ENCODE data around the gene SLC5A9. TPM values are rescaled to one million over a fixed set of nuclear protein-coding genes. Genes with fewer than 3 reads are reported as not detected.

SLC5A9 gene
- polyA plus RNA-seq = 133 TPM
- long read RNA-seq, donor 1, partial matches to known transcripts = 13 of 14 reads
- long read RNA-seq, donor 1, other reads (novel, unspliced or antisense) = 0 of 14 reads
- long read RNA-seq, donor 2, partial matches to known transcripts = 40 of 44 reads
- long read RNA-seq, donor 2, other reads (novel, unspliced or antisense) = 0 of 44 reads
- long read RNA-seq, donor 3 = 0 reads
- long read RNA-seq, donor 4 = 0 reads
- long read RNA-seq, donor 5 = 0 reads
- long read RNA-seq, donor 6, transcript SLC5A9-203 (14 exons, 3,195 nt) = major isoform, 5 of 5 reads
- long read RNA-seq, donor 6, partial matches to known transcripts = 0 of 5 reads
- long read RNA-seq, donor 6, other reads (novel, unspliced or antisense) = 0 of 5 reads
- long read RNA-seq, donor 7, partial matches to known transcripts = 0 of 1 reads
- long read RNA-seq, donor 7, other reads (novel, unspliced or antisense) = 0 of 1 reads
- long read RNA-seq, donor 8, transcript SLC5A9-203 (14 exons, 3,195 nt) = major isoform, 6 of 22 reads
- long read RNA-seq, donor 8, partial matches to known transcripts = 12 of 22 reads
- long read RNA-seq, donor 8, other reads (novel, unspliced or antisense) = 0 of 22 reads
- long read RNA-seq, donor 9, partial matches to known transcripts = 11 of 21 reads
- long read RNA-seq, donor 9, other reads (novel, unspliced or antisense) = 5 of 21 reads
- long read RNA-seq, donor 10, transcript SLC5A9-203 (14 exons, 3,195 nt) = major isoform, 6 of 7 reads
- long read RNA-seq, donor 10, partial matches to known transcripts = 0 of 7 reads
- long read RNA-seq, donor 10, other reads (novel, unspliced or antisense) = 0 of 7 reads
- long read RNA-seq, donor 11, partial matches to known transcripts = 23 of 25 reads
- long read RNA-seq, donor 11, other reads (novel, unspliced or antisense) = 0 of 25 reads

- no peaks in the 10 kb centered on the region for H3K27me3 ChIP-seq (ENCODE audit: control insufficient read depth, insufficient read depth, low read length)
- WGBS (ENCODE audit: insufficient coverage, low lambda C conversion rate) = 0% methylated on average over 1 of the region's 8 CpGs
- DNase-seq = peak; percentile 78 to 90
- H3K4me1 ChIP-seq (ENCODE audit: control insufficient read depth, insufficient read depth, low read length) = peaks cover 49% of the 10 kb centered on the region
- no peaks in the 10 kb centered on the region for H3K9me3 ChIP-seq (ENCODE audit: control insufficient read depth, low read depth, low read length)
- H3K36me3 ChIP-seq (ENCODE audit: control insufficient read depth, insufficient read depth, low read length) = peaks cover 12% of the 10 kb centered on the region
- peak within 1 kb of the TSS; percentile 93 for H3K27ac ChIP-seq (ENCODE audit: low read length)
- peak within 1 kb of the TSS; percentile 45 for H3K4me3 ChIP-seq (ENCODE audit: low read length)
These were observed at the start of gene SLC5A9 for GRCh38 chr1:48222501-48223242. SLC5A9 (plus strand) TSS chr1:48222716; CDS start chr1:48222737, 21 bp downstream.

- no peaks in the 10 kb centered on the region for H3K4me1 ChIP-seq (ENCODE audit: control insufficient read depth, insufficient read depth, low read length)
- H3K27me3 ChIP-seq (ENCODE audit: control insufficient read depth, insufficient read depth, low read length) = no peaks in the 10 kb centered on the region
- DNase-seq = no peak
- H3K27ac ChIP-seq (ENCODE audit: low read length) = no peak overlapping the region
- no peaks in the 10 kb centered on the region for H3K9me3 ChIP-seq (ENCODE audit: control insufficient read depth, low read depth, low read length)
- no peaks in the 10 kb centered on the region for H3K36me3 ChIP-seq (ENCODE audit: control insufficient read depth, insufficient read depth, low read length)
- H3K4me3 ChIP-seq (ENCODE audit: low read length) = no peak overlapping the region
These were observed 47.4 kb upstream of the SLC5A9 start for GRCh38 chr1:48175116-48175515.

GRCh38 chr1:48177257-48177656, 45.3 kb upstream of the SLC5A9 start:
- DNase-seq = no peak
- 20% methylated on average over 1 of the region's 4 CpGs for whole genome bisulfite sequencing (ENCODE audit: insufficient coverage, low lambda C conversion rate)
- H3K9me3 ChIP-seq (ENCODE audit: control insufficient read depth, low read depth, low read length) = no peaks in the 10 kb centered on the region
- no peaks in the 10 kb centered on the region for H3K27me3 ChIP-seq (ENCODE audit: control insufficient read depth, insufficient read depth, low read length)
- no peak overlapping the region for H3K4me3 ChIP-seq (ENCODE audit: low read length)
- no peak overlapping the region for H3K27ac ChIP-seq (ENCODE audit: low read length)
- no peaks in the 10 kb centered on the region for H3K36me3 ChIP-seq (ENCODE audit: control insufficient read depth, insufficient read depth, low read length)
- no peaks in the 10 kb centered on the region for H3K4me1 ChIP-seq (ENCODE audit: control insufficient read depth, insufficient read depth, low read length)

- no peak for DNase-seq
- Histone ChIP-seq H3K36me3 (ENCODE audit: control insufficient read depth, insufficient read depth, low read length) (no peaks in the 10 kb centered on the region), H3K4me1 (ENCODE audit: control insufficient read depth, insufficient read depth, low read length) (no peaks in the 10 kb centered on the region), H3K9me3 (ENCODE audit: control insufficient read depth, low read depth, low read length) (peaks cover 2% of the 10 kb centered on the region), H3K27ac (ENCODE audit: low read length) (no peak overlapping the region), H3K27me3 (ENCODE audit: control insufficient read depth, insufficient read depth, low read length) (no peaks in the 10 kb centered on the region), H3K4me3 (ENCODE audit: low read length) (no peak overlapping the region)
- WGBS (ENCODE audit: insufficient coverage, low lambda C conversion rate) = 60% methylated on average over 1 of the region's 5 CpGs
These were observed 40.7 kb upstream of the SLC5A9 start for GRCh38 chr1:48181669-48182367.

- Histone ChIP-seq H3K9me3 (ENCODE audit: control insufficient read depth, low read depth, low read length) (peaks cover 5% of the 10 kb centered on the region), H3K4me1 (ENCODE audit: control insufficient read depth, insufficient read depth, low read length) (no peaks in the 10 kb centered on the region), H3K27ac (ENCODE audit: low read length) (no peak overlapping the region), H3K4me3 (ENCODE audit: low read length) (no peak overlapping the region), H3K36me3 (ENCODE audit: control insufficient read depth, insufficient read depth, low read length) (no peaks in the 10 kb centered on the region), H3K27me3 (ENCODE audit: control insufficient read depth, insufficient read depth, low read length) (no peaks in the 10 kb centered on the region)
- no peak for DNase-seq
- 92% methylated on average over 2 of the region's 2 CpGs for WGBS (ENCODE audit: insufficient coverage, low lambda C conversion rate)
These were observed 40.1 kb upstream of the SLC5A9 start for GRCh38 chr1:48182439-48182838.

- 33% methylated on average over 1 of the region's 3 CpGs for WGBS (ENCODE audit: insufficient coverage, low lambda C conversion rate)
- H3K4me3 ChIP-seq (ENCODE audit: low read length) = no peak overlapping the region
- H3K36me3 ChIP-seq (ENCODE audit: control insufficient read depth, insufficient read depth, low read length) = no peaks in the 10 kb centered on the region
- H3K4me1 ChIP-seq (ENCODE audit: control insufficient read depth, insufficient read depth, low read length) = no peaks in the 10 kb centered on the region
- no peak overlapping the region for H3K27ac ChIP-seq (ENCODE audit: low read length)
- H3K27me3 ChIP-seq (ENCODE audit: control insufficient read depth, insufficient read depth, low read length) = peaks cover 7% of the 10 kb centered on the region
- H3K9me3 ChIP-seq (ENCODE audit: control insufficient read depth, low read depth, low read length) = peaks cover 10% of the 10 kb centered on the region
- no peak for DNase-seq
These were observed 36.1 kb upstream of the SLC5A9 start for GRCh38 chr1:48186306-48186839.

- Histone ChIP-seq H3K4me1 (ENCODE audit: control insufficient read depth, insufficient read depth, low read length) (no peaks in the 10 kb centered on the region), H3K36me3 (ENCODE audit: control insufficient read depth, insufficient read depth, low read length) (no peaks in the 10 kb centered on the region), H3K9me3 (ENCODE audit: control insufficient read depth, low read depth, low read length) (peaks cover 13% of the 10 kb centered on the region), H3K4me3 (ENCODE audit: low read length) (no peak overlapping the region), H3K27ac (ENCODE audit: low read length) (no peak overlapping the region), H3K27me3 (ENCODE audit: control insufficient read depth, insufficient read depth, low read length) (peaks cover 7% of the 10 kb centered on the region)
- DNase-seq = no peak
These were observed 34.5 kb upstream of the SLC5A9 start for GRCh38 chr1:48187969-48188563.

GRCh38 chr1:48190881-48191280, 31.6 kb upstream of the SLC5A9 start:
- H3K27ac ChIP-seq (ENCODE audit: low read length) = no peak overlapping the region
- H3K4me3 ChIP-seq (ENCODE audit: low read length) = no peak overlapping the region
- peaks cover 7% of the 10 kb centered on the region for H3K27me3 ChIP-seq (ENCODE audit: control insufficient read depth, insufficient read depth, low read length)
- DNase-seq = no peak
- no CpG with 5 or more reads among the region's 3 CpGs for WGBS (ENCODE audit: insufficient coverage, low lambda C conversion rate)
- no peaks in the 10 kb centered on the region for H3K36me3 ChIP-seq (ENCODE audit: control insufficient read depth, insufficient read depth, low read length)
- H3K9me3 ChIP-seq (ENCODE audit: control insufficient read depth, low read depth, low read length) = peaks cover 13% of the 10 kb centered on the region
- no peaks in the 10 kb centered on the region for H3K4me1 ChIP-seq (ENCODE audit: control insufficient read depth, insufficient read depth, low read length)

- Histone ChIP-seq H3K36me3 (ENCODE audit: control insufficient read depth, insufficient read depth, low read length) (no peaks in the 10 kb centered on the region), H3K9me3 (ENCODE audit: control insufficient read depth, low read depth, low read length) (peaks cover 3% of the 10 kb centered on the region), H3K4me1 (ENCODE audit: control insufficient read depth, insufficient read depth, low read length) (no peaks in the 10 kb centered on the region), H3K4me3 (ENCODE audit: low read length) (no peak overlapping the region), H3K27ac (ENCODE audit: low read length) (no peak overlapping the region), H3K27me3 (ENCODE audit: control insufficient read depth, insufficient read depth, low read length) (no peaks in the 10 kb centered on the region)
- DNase-seq = no peak
- no CpG with 5 or more reads among the region's 2 CpGs for WGBS (ENCODE audit: insufficient coverage, low lambda C conversion rate)
These were observed 27.7 kb upstream of the SLC5A9 start for GRCh38 chr1:48194801-48195200.
